ENCODE data around the gene ANKS1B.
"Not testable (repeated sequence)": the region's sequence is repeated elsewhere in the genome, so short reads cannot be mapped to it uniquely, and the experiment has no call there.

The ANKS1B gene

GRCh38 chr12:99746538-99746937, 238.2 kb downstream of the ANKS1B start:
- no peak for DNase-seq

GRCh38 chr12:99745895-99746294, 238.8 kb downstream of the ANKS1B start:
- no peak for DNase-seq

- no peak for DNase-seq
Measured at GRCh38 chr12:99745121-99745520, 239.6 kb downstream of the ANKS1B start.

GRCh38 chr12:99736760-99737269, 247.9 kb downstream of the ANKS1B start:
- no peak for DNase-seq

- DNase-seq = no peak
Measured at GRCh38 chr12:99732131-99732530, 252.6 kb downstream of the ANKS1B start.

- DNase-seq = no peak
Measured at GRCh38 chr12:99722690-99723486, 261.8 kb downstream of the ANKS1B start.

GRCh38 chr12:99721715-99722275, 262.9 kb downstream of the ANKS1B start:
- DNase-seq = no peak

GRCh38 chr12:99720083-99720465, 264.7 kb downstream of the ANKS1B start:
- DNase-seq = not testable (repeated sequence)

GRCh38 chr12:99719411-99720082, 265.2 kb downstream of the ANKS1B start:
- DNase-seq = not testable (repeated sequence)

GRCh38 chr12:99715841-99716510, 268.8 kb downstream of the ANKS1B start:
- DNase-seq = not testable (repeated sequence)

- DNase-seq = not testable (repeated sequence)
Measured at GRCh38 chr12:99714921-99715320, 269.8 kb downstream of the ANKS1B start.

GRCh38 chr12:99713946-99714520, 270.7 kb downstream of the ANKS1B start:
- DNase-seq = no peak

- DNase-seq = no peak
Measured at GRCh38 chr12:99712281-99712680, 272.5 kb downstream of the ANKS1B start.

GRCh38 chr12:99711246-99711645, 273.5 kb downstream of the ANKS1B start:
- DNase-seq = no peak

- no peak for DNase-seq
Measured at GRCh38 chr12:99709619-99710018, 275.1 kb downstream of the ANKS1B start.

- DNase-seq = no peak
Measured at GRCh38 chr12:99709116-99709515, 275.6 kb downstream of the ANKS1B start.

GRCh38 chr12:99707883-99708282, 276.9 kb downstream of the ANKS1B start:
- no peak for DNase-seq

GRCh38 chr12:99706736-99707473, 277.8 kb downstream of the ANKS1B start:
- no peak for DNase-seq

- DNase-seq = no peak
Measured at GRCh38 chr12:99704458-99704857, 280.3 kb downstream of the ANKS1B start.

GRCh38 chr12:99704036-99704435, 280.7 kb downstream of the ANKS1B start:
- no peak for DNase-seq

GRCh38 chr12:99700032-99700431, 284.7 kb downstream of the ANKS1B start:
- DNase-seq = no peak

GRCh38 chr12:99695050-99695449, 289.7 kb downstream of the ANKS1B start:
- no peak for DNase-seq
